HG03025 (cell line): ENCODE results near the gene CASP2.

ENCODE experiments used
- ATAC-seq: cut with Tn5 transposase; IDR thresholded peaks from one replicate; pipeline ENCODE4 v1.9.1; 2021; ENCODE audit warnings: mild to moderate bottlenecking, moderate library complexity; ENCODE audit not compliant: unreplicated experiment, low FRiP score

The CASP2 gene

DNA sequence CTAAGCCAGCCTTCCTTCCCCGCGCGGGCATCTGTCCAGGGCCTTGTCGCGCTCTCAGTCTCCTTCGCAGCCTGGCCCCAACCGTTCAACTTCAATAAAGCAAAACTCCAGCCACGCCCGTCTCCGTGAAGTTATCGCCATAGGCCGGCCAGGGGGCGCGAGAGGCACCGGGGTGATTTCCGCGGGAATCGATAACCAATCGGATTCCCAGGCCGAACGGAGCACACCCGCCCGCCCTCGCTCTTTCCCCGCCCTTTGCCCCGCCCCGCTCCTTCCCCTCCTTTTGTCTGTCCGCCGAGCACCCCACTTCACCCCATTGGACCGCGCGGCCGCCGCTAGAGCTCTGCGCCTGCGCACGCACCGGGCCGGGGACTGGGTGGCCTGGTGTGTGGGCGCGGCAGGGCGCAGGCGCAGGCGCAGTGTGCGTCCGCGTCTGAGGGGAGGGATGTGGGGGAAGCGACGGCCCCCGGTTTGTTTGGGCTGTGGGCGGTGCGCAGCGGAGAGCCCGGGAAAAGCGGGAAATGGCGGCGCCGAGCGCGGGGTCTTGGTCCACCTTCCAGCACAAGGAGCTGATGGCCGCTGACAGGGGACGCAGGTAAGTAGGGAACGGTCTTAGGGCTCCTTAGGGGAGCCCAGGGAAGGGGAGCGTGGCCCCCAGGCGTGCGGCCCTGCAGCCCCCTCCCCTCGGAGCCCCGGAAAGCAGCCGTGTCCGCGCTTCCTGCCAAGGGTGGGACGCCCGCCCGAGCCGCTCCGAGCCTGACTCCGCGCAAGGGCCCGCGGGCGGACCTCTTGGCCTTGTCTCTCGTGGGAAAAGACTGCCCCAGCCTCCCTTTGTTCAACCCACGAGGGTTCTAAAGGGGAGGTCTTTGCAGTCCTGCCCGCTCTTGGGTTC lies at the start of gene CASP2:
TSS of gene CASP2 (plus strand) at position 417 of the 892 bp plus-strand sequence. CDS start at position 522, 105 bp downstream.
- peak; percentile 89 for ATAC-seq

DNA sequence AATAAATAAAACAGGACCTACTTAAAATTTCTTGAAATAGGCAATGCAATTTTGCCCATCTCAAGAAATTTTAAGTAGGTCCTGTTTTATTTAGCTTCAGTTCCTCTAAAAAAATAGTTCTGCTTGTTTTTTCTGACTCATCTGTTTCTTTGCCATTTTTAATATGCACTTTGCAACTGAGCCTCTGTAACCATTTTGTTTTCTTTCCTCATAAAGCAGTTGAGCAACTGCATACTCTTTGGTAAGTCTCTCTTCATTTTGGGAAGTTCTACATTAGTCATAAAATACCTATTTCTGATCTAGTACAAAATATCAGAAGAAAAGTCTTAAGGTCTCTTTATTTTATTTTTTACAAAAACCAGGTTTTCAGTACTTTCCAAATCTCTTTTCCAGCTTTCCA lies 48.3 kb upstream of the CASP2 start:
- ATAC-seq, result no peak

DNA sequence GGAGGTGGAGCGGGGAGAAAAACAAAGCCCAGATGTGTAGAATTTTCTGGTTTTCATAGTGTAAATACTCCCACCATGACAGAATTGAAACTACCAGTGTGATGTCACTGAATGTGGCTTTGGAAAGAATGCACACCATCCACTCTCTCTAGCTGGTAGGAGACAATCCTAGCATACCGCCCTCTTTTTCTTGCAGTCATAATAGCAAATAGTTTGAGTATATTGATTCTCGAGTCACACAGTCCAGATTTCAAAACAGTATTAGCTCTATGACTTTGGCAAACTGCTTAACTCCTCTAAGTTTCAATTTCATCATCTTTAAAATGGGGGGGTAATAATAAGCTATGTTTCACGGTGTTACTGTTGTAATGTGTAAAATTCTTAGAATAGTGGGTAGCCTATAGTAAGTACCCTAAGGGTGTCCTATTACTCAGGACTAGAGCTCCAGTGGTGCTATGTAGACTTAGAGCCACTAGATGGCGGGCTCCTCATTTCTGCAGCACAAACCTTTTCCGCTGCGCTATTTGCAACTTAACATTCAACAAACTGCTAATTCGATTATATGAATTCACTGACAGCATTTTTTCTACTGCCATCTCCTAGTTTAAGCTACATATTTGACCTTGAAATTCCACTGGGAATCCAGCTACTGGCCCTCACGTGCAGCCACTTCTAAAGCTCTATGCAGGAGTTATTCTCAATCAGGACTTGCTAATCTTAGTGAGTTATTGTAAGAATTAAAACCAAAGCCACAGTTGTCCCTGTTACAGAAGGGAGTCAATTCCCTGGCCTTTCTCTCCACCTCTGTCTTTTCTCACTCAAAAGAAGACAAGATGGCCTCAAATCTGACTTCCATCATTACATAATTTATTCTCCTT lies 47.6 kb upstream of the CASP2 start:
- peak; percentile 75 for ATAC-seq

- no peak for ATAC-seq
Measured at GRCh38 chr7:143242306-143242705, 45.8 kb upstream of the CASP2 start.

DNA sequence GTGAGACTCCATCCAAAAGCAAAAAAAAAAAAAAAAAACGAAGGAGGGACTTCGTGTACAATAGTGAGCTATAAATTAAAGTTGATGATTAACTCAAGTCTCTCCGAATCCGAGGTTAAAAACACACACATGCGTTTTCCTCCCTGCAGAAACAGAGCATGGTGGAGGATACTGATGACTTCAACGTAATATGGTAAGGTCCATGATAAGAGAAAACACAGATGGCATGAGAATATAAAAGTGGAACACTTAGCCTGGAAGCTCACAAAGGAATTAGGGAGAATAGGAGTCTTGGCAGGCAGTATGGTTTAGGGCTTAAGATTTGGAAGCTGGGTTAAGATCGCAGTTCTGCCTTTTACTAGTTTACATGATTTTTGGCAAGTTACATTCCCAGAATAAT lies 45.0 kb upstream of the CASP2 start:
- no peak for ATAC-seq

DNA sequence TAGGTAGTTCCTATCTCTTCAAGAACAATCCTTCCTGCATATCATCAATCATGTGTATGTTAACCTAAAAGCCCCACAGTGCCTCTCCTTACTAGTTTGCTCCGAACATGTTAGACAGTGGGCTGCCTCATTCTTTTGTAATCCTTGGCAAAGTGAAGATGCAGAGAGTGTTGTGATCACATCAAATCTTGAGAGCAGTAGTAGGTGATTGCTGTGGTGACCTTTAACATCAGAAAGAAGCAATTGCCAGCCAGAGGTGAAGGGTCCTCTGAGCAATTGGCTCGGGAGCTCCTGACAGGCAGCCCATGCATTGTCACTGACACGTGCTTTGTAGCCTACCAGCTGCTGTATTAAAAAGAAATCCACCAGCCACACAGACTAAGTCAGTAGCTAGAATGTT lies 44.5 kb upstream of the CASP2 start:
- no peak for ATAC-seq

GRCh38 chr7:143244321-143244720 lies 43.8 kb upstream of the CASP2 start:
- no peak for ATAC-seq

DNA sequence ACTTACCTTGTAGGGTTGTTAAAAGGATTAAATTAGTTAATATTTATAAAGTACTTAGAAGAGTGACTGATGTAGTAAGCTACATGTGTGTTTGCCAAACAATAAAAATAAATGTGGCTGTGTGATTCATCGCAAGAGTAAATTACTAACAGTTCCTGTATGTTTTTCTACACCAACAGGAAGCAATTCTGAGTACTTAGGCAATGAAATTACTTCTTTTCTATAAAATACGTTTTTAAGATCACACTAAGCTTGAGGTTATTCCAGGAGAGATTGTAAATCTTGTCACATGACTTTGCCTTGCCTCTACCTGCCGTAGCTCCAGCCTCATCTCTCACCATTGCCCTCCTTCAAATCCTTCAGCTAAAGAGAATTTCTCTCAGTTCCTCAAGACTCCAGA lies 43.0 kb upstream of the CASP2 start:
- no peak for ATAC-seq

GRCh38 chr7:143247372-143247771 lies 40.8 kb upstream of the CASP2 start:
- ATAC-seq, result no peak

GRCh38 chr7:143248761-143249354 lies 39.3 kb upstream of the CASP2 start:
- no peak for ATAC-seq

- no peak for ATAC-seq
Measured at GRCh38 chr7:143250199-143250598, 38.0 kb upstream of the CASP2 start.

DNA sequence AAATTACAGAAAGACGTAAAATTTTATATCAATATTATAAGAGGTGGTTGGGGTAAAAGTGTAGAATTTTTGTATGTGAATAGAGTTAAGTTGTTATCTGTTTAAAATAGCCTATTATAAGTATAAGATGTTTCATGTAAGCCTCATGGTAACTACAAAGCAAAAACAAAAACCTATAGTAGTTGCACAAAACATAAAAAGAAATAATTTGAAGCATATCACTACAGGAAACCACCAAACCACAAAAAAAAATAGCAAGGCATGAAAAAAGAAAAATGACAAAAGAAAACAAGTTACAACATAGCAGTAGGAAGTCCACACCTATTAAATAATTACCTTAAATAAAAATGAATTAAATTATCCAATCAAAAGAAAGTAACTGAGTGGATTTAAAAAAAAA lies 37.3 kb upstream of the CASP2 start:
- no peak for ATAC-seq

DNA sequence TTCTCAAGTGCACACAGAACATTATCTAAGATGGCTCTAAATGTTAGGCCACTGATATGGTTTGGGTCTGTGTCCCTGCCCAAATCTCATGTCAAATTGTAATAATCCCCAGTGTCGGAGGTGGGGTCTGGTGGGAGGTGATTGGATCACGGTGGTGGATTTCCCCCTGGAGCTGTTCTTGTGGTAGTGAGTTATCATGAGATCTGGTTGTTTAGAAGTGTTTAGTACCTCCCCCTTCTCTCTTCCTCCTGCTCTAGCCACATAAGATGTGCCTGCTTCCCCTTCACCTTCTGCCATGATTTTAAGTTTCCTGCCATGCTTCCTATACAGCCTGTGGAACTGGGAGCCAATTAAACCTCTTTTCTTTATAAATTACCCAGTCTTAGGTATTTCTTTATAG lies 36.1 kb upstream of the CASP2 start:
- ATAC-seq, result no peak

- no peak for ATAC-seq
Measured at GRCh38 chr7:143255564-143255963, 32.6 kb upstream of the CASP2 start.

DNA sequence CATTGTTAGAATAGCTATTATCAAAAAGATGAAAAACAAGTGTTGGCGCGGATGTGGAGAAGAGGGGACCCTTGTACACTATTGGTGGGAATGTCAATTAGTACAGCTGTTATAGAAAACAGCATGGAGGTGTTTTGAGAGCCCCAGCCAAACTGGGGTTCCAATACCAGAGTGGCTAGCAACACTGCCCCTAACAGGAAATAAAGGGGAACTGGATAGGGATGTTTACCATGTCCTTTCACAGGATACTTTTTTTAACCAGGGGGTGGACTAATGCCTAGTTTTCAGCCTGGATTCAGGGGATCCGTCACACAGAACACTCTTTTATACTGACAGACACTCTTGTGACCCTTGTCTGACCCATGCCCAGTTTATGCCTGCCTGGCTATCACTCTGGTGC lies 31.8 kb upstream of the CASP2 start:
- ATAC-seq, result no peak

- ATAC-seq, result peak; percentile 82
Measured at GRCh38 chr7:143256932-143257331, 31.2 kb upstream of the CASP2 start.

GRCh38 chr7:143257501-143257900 lies 30.6 kb upstream of the CASP2 start:
- ATAC-seq, result no peak

GRCh38 chr7:143258831-143259230 lies 29.3 kb upstream of the CASP2 start:
- peak; percentile 41 for ATAC-seq

DNA sequence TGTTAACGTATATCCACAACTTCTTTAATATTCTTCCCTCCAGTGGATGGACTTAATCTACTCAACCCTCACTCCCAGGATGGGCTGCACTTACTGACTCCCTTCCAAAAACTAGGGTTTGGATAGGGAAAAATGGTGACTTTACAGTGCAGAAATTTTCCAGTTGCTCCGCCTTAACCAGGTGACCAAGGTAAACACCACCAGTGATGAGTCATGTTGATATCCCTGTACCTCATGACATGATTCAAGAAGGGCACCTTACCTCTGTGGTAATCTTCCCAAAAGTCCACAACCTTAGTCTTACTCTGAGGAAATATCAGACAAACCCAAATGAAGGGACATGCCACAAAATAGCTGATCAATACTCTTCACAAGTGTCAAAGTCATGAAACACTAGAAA lies 28.4 kb upstream of the CASP2 start:
- ATAC-seq, result no peak

GRCh38 chr7:143261901-143262300 lies 26.2 kb upstream of the CASP2 start:
- no peak for ATAC-seq
